NCI-H1694 treated with DMSO at 0.1 percent for 48 hours (cell line): Measurements from ENCODE around the gene GTF3C1.
"Not testable (repeated sequence)": the region's sequence is repeated elsewhere in the genome, so short reads cannot be mapped to it uniquely, and the experiment has no call there.

Experiments
- DNase-seq: peaks from one replicate; lab custom pipeline; 2025; lab: John Stamatoyannopoulos, UW

The GTF3C1 gene, protein sequence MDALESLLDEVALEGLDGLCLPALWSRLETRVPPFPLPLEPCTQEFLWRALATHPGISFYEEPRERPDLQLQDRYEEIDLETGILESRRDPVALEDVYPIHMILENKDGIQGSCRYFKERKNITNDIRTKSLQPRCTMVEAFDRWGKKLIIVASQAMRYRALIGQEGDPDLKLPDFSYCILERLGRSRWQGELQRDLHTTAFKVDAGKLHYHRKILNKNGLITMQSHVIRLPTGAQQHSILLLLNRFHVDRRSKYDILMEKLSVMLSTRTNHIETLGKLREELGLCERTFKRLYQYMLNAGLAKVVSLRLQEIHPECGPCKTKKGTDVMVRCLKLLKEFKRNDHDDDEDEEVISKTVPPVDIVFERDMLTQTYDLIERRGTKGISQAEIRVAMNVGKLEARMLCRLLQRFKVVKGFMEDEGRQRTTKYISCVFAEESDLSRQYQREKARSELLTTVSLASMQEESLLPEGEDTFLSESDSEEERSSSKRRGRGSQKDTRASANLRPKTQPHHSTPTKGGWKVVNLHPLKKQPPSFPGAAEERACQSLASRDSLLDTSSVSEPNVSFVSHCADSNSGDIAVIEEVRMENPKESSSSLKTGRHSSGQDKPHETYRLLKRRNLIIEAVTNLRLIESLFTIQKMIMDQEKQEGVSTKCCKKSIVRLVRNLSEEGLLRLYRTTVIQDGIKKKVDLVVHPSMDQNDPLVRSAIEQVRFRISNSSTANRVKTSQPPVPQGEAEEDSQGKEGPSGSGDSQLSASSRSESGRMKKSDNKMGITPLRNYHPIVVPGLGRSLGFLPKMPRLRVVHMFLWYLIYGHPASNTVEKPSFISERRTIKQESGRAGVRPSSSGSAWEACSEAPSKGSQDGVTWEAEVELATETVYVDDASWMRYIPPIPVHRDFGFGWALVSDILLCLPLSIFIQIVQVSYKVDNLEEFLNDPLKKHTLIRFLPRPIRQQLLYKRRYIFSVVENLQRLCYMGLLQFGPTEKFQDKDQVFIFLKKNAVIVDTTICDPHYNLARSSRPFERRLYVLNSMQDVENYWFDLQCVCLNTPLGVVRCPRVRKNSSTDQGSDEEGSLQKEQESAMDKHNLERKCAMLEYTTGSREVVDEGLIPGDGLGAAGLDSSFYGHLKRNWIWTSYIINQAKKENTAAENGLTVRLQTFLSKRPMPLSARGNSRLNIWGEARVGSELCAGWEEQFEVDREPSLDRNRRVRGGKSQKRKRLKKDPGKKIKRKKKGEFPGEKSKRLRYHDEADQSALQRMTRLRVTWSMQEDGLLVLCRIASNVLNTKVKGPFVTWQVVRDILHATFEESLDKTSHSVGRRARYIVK (N-terminal part only)

GRCh38 chr16:27549746-27550581 is at the start of gene GTF3C1, which contains the start of gene KATNIP:
Gene GTF3C1, minus strand, starts transcription at chr16:27549913. Its CDS starts 23 bp downstream, at chr16:27549890.
Gene KATNIP, plus strand, starts transcription at chr16:27550144. Its CDS starts 27 bp downstream, at chr16:27550171.
- DNase-seq = peak; percentile 90

GRCh38 chr16:27598931-27599565 is 49.3 kb upstream of the GTF3C1 start:
- no peak for DNase-seq

DNA sequence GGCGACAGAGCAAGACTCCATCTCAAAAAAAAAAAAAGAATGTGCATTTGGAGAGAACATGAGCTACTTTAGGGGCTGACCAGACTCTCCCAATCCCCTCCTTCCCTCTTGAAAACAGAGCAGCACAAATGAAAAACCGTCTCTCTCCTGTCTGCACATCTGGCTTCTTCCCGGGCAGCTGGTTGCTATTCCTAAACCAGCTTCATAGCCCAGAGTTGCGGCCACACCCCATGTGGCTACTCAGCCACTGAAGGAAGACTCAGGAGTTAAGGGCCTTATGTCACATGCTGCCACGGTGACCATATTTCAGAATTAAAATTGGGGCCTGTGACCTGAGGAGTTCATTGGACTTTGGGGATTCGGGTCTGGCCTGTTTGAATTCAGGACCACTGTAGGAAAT is 48.5 kb upstream of the GTF3C1 start:
- no peak for DNase-seq

DNA sequence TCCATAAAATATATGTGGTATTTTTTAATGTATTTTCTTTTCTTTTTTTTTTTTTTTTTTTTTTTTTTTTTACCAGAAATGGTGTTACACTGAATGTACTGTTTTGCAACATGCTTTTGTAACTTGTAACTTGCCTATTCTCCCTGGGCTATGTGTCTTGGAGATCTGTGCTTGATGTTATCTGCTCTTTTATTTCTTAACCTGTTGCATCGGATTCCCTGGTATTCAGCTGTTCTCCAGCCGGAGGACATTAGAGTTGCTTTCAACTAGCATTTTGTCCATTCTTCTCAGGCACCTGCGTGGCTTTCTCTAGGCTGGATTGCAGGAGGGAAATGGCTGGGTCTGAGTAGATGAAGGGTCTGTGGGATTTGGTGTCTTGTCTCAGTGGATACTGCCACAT is 47.6 kb upstream of the GTF3C1 start:
- no peak for DNase-seq

DNA sequence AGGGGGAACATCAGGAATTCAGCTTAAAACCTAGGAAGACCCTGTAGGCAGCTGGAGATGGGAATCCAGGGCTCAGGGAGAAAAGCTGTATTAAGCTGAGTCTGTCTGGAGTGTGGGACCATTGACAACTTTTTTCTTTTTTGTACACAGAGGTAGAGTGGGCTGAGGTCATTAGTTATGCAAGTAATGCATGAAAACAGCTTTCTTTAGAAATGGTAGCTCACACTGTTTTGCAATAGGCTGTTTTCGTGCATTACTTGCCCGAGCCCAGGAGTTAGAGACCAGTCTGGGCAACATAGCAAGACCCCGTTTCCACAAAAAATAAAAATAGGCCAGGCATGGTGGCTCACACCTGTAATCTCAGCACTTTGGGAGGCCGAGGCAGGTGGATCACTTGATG is 46.7 kb upstream of the GTF3C1 start:
- no peak for DNase-seq

- DNase-seq = no peak
Measured at GRCh38 chr16:27595993-27596392, 46.3 kb upstream of the GTF3C1 start.

GRCh38 chr16:27595475-27595874 is 45.8 kb upstream of the GTF3C1 start:
- DNase-seq = no peak

DNA sequence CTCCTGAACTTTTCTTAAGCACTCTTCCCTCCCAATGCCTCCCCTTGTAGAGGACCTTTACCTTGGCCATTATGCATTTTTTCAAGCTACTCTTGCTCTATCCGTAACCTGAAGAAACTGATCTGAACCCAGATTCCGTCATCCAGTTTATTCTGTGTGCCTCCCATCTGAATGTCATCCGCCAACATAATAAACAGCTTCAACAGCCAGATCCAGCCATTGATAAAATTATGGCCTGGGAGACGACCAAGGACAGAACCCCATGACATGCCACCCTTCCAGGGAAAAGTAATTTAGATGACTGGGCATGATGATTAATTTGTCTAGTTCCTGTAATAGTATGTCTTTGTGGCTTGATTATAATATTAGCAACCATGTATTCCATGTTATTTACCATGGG is 42.1 kb upstream of the GTF3C1 start:
- no peak for DNase-seq

GRCh38 chr16:27588057-27588456 is 38.3 kb upstream of the GTF3C1 start:
- DNase-seq = no peak

DNA sequence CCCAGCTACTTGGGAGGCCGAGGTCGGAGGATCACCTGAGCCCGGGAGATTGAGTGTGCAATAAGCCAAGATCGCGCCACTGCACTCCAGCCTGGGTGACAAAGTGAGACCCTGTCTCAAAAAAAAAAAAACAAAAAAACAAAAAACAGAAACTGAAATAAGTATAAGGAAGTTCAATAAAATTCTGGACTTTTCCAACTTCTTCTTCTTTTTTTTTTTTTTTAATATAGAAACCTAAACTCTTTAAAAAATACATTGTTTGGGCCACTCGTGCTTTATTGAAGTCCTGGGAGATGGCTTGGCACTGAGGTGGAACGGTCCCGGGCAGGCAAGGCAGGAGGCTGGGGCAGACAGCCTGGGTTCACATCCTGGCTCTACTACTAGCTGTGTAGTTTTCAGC is 37.0 kb upstream of the GTF3C1 start:
- DNase-seq = no peak

- DNase-seq = no peak
Measured at GRCh38 chr16:27585200-27585599, 35.5 kb upstream of the GTF3C1 start.

DNA sequence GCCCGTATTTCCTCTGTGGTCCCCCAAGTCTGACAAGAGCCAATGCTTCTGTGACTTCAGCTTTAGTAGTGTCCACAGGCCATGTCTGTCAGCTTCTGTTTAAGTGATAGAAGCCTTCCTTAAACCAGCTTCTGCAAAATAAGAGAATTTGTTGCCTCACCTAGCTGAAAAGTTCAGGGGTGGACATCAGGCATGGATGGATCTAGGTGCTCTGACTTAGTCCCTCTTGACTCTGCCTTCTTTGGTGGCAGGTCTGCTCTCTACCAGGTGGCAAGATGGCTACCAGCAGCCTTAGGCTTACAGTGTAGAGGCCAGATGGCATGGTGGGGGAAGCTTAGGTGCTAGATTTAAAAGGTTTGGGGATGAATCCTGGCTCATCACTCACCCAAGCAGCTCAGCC is 33.9 kb upstream of the GTF3C1 start:
- no peak for DNase-seq

GRCh38 chr16:27582883-27583282 is 33.2 kb upstream of the GTF3C1 start:
- DNase-seq = no peak

- no peak for DNase-seq
Measured at GRCh38 chr16:27579087-27579980, 29.6 kb upstream of the GTF3C1 start.

- no peak for DNase-seq
Measured at GRCh38 chr16:27576729-27577128, 27.0 kb upstream of the GTF3C1 start.

GRCh38 chr16:27572711-27573110 is 23.0 kb upstream of the GTF3C1 start:
- no peak for DNase-seq

GRCh38 chr16:27571433-27572326 is 22.0 kb upstream of the GTF3C1 start:
- no peak for DNase-seq

DNA sequence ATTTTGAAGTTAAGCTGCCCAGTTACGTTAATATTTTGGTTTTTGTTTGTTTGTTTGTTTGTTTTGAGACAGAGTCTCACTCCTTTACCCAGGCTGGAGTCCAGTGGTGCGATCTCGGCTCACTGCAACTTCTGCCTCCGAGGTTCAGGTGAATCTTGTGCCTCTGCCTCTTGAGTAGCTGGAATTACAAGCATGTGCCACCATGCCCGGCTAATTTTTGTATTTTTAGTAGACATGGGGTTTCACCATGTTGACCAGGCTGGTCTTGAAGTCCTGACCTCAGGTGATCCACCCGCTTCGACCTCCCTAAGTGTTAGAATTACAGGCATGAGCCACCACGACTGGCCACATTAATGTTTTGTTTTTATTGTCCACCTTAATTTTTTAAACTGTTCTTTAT is 21.3 kb upstream of the GTF3C1 start:
- DNase-seq = not testable (repeated sequence)

DNA sequence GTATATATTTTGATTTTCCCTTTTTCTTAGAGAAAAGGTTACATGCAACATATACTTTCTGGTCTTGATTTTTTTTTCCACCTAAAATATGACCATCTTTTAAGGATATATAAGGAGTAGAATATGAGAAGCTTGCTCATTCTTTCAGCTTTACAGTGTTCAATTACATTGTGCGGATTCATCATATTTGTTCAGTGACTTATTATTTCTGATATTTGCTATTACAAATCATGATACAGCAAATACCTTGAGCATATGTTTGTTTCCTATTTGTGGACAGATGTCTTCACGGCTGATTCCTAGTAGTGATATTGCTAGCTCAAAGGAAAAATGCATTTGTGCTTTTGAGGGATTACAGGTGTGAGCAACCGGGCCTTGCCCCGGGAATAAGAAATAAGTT is 18.4 kb upstream of the GTF3C1 start:
- no peak for DNase-seq
